Epithelial cell of esophagus (primary cell): Measurements from ENCODE around the gene GRM4.

Experiments used
- DNase-seq: peaks from one replicate; pipeline ENCODE4 v3.0.0; 2010; ENCODE audit warnings: low read depth
- H3K4me3 ChIP-seq: 2 replicates; pipeline ENCODE4 v1.5.1; 2011; ENCODE audit warnings: mild to moderate bottlenecking, low read length, control low read depth
- CTCF ChIP-seq: IDR thresholded peaks from 2 replicates; pipeline ENCODE4 v1.5.1; 2011; ENCODE audit warnings: low read depth, mild to moderate bottlenecking, low read length, control low read depth, inconsistent platforms; ENCODE audit not compliant: insufficient read depth; ENCODE audit errors: missing control alignments

GRM4 gene

GRCh38 chr6:34027939-34028441 lies 117.9 kb downstream of the GRM4 start:
- TF ChIP-seq CTCF, result no peak
- no peak overlapping the region for H3K4me3 ChIP-seq
- no peak for DNase-seq

- no peak overlapping the region for H3K4me3 ChIP-seq
- peak; percentile 71 for TF ChIP-seq CTCF
- peak; percentile 32 for DNase-seq
These were observed 118.4 kb downstream of the GRM4 start for GRCh38 chr6:34027445-34027936.

- TF ChIP-seq CTCF, result no peak
- DNase-seq, result no peak
- no peak overlapping the region for H3K4me3 ChIP-seq
These were observed 120.0 kb downstream of the GRM4 start for GRCh38 chr6:34025861-34026260.

- H3K4me3 ChIP-seq, result no peak overlapping the region
- no peak for TF ChIP-seq CTCF
- no peak for DNase-seq
These were observed 120.6 kb downstream of the GRM4 start for GRCh38 chr6:34025112-34025807.

- H3K4me3 ChIP-seq, result no peak overlapping the region
- no peak for DNase-seq
- no peak for TF ChIP-seq CTCF
These were observed 123.0 kb downstream of the GRM4 start for GRCh38 chr6:34022873-34023255.

- H3K4me3 ChIP-seq, result no peak overlapping the region
- TF ChIP-seq CTCF, result no peak
- no peak for DNase-seq
These were observed 123.5 kb downstream of the GRM4 start for GRCh38 chr6:34022250-34022872.
